Measurements from ENCODE around the gene HBA2. TPM values are rescaled to one million over a fixed set of nuclear protein-coding genes. Genes with fewer than 3 reads are reported as not detected.
"Not testable (repeated sequence)": the region's sequence is repeated elsewhere in the genome, so short reads cannot be mapped to it uniquely, and the experiment has no call there.

The HBA2 gene
- total RNA-seq, 3 donors from 2014 or later (not counting 1 experiment from before 2014, with no cell fraction given): 3.2 to 9.9 TPM; not detected in 1

DNA sequence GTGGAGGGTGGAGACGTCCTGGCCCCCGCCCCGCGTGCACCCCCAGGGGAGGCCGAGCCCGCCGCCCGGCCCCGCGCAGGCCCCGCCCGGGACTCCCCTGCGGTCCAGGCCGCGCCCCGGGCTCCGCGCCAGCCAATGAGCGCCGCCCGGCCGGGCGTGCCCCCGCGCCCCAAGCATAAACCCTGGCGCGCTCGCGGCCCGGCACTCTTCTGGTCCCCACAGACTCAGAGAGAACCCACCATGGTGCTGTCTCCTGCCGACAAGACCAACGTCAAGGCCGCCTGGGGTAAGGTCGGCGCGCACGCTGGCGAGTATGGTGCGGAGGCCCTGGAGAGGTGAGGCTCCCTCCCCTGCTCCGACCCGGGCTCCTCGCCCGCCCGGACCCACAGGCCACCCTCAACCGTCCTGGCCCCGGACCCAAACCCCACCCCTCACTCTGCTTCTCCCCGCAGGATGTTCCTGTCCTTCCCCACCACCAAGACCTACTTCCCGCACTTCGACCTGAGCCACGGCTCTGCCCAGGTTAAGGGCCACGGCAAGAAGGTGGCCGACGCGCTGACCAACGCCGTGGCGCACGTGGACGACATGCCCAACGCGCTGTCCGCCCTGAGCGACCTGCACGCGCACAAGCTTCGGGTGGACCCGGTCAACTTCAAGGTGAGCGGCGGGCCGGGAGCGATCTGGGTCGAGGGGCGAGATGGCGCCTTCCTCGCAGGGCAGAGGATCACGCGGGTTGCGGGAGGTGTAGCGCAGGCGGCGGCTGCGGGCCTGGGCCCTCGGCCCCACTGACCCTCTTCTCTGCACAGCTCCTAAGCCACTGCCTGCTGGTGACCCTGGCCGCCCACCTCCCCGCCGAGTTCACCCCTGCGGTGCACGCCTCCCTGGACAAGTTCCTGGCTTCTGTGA is 4.1 kb downstream of the HBA2 start, which contains the start of gene HBA1:
Gene HBA1, plus strand, starts transcription at position 204 of the 906 bp plus-strand sequence. Its CDS starts 37 bp downstream, at position 241.
- H3K36me3 ChIP-seq (ENCODE audit: control insufficient read depth, insufficient read depth, low read length); DNase-seq; H3K4me1 Mint-ChIP-seq; intact Hi-C loops (cut with micrococcal nuclease); H3K4me3 ChIP-seq (ENCODE audit: low read length); H3K36me3 Mint-ChIP-seq; H3K9me3 ChIP-seq (ENCODE audit: control insufficient read depth, insufficient read depth, low read length); H3K9me3 Mint-ChIP-seq; H3K27ac Mint-ChIP-seq; H3K27ac ChIP-seq (ENCODE audit: low read length): not testable (repeated sequence)
- H3K4me3 Mint-ChIP-seq: peak within 1 kb of the TSS; percentile 21
- H3K27me3 Mint-ChIP-seq (ENCODE audit: low read depth in 2 of 2): peaks cover 22 to 34% of the 10 kb centered on the region in 2 donors
- Histone ChIP-seq H3K4me1 (ENCODE audit: control insufficient read depth, insufficient read depth, low read length) (peaks cover 23% of the 10 kb centered on the region), H3K27me3 (ENCODE audit: control insufficient read depth, insufficient read depth, low read length) (peaks cover 32% of the 10 kb centered on the region)
- ATAC-seq: peak; percentile 30 to 44 (median 36)
- WGBS (ENCODE audit: insufficient coverage): 6% methylated on average over 39 of the region's 88 CpGs

DNA sequence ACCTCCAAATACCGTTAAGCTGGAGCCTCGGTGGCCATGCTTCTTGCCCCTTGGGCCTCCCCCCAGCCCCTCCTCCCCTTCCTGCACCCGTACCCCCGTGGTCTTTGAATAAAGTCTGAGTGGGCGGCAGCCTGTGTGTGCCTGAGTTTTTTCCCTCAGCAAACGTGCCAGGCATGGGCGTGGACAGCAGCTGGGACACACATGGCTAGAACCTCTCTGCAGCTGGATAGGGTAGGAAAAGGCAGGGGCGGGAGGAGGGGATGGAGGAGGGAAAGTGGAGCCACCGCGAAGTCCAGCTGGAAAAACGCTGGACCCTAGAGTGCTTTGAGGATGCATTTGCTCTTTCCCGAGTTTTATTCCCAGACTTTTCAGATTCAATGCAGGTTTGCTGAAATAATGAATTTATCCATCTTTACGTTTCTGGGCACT is 4.7 kb downstream of the HBA2 start:
- peak overlapping the region; percentile 21 for H3K4me3 Mint-ChIP-seq
- Histone ChIP-seq H3K27me3 (ENCODE audit: control insufficient read depth, insufficient read depth, low read length) (peaks cover 32% of the 10 kb centered on the region), H3K4me1 (ENCODE audit: control insufficient read depth, insufficient read depth, low read length) (peaks cover 25% of the 10 kb centered on the region), H3K36me3 (ENCODE audit: control insufficient read depth, insufficient read depth, low read length) (no peaks in the 10 kb centered on the region), H3K9me3 (ENCODE audit: control insufficient read depth, insufficient read depth, low read length) (no peaks in the 10 kb centered on the region), H3K27ac (ENCODE audit: low read length) (no peak overlapping the region), H3K4me3 (ENCODE audit: low read length) (no peak overlapping the region)
- H3K27me3 Mint-ChIP-seq (ENCODE audit: low read depth in 2 of 2): peaks cover 22 to 31% of the 10 kb centered on the region in 2 donors
- no peaks in the 10 kb centered on the region for H3K9me3 Mint-ChIP-seq
- no peaks in the 10 kb centered on the region for H3K36me3 Mint-ChIP-seq
- DNase-seq (no peak), ATAC-seq (no peak)
- H3K27ac Mint-ChIP-seq: no peak overlapping the region
- 17% methylated on average over 11 of the region's 13 CpGs for WGBS (ENCODE audit: insufficient coverage)
- intact Hi-C loops (cut with micrococcal nuclease): no loop called here
- TF ChIP-seq, protein P1, sequence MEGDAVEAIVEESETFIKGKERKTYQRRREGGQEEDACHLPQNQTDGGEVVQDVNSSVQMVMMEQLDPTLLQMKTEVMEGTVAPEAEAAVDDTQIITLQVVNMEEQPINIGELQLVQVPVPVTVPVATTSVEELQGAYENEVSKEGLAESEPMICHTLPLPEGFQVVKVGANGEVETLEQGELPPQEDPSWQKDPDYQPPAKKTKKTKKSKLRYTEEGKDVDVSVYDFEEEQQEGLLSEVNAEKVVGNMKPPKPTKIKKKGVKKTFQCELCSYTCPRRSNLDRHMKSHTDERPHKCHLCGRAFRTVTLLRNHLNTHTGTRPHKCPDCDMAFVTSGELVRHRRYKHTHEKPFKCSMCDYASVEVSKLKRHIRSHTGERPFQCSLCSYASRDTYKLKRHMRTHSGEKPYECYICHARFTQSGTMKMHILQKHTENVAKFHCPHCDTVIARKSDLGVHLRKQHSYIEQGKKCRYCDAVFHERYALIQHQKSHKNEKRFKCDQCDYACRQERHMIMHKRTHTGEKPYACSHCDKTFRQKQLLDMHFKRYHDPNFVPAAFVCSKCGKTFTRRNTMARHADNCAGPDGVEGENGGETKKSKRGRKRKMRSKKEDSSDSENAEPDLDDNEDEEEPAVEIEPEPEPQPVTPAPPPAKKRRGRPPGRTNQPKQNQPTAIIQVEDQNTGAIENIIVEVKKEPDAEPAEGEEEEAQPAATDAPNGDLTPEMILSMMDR (IDR thresholded peaks at IDR 0.05): no peak
- peaks cover 0 to 10% of the 10 kb centered on the region in 2 donors for H3K4me1 Mint-ChIP-seq

DNA sequence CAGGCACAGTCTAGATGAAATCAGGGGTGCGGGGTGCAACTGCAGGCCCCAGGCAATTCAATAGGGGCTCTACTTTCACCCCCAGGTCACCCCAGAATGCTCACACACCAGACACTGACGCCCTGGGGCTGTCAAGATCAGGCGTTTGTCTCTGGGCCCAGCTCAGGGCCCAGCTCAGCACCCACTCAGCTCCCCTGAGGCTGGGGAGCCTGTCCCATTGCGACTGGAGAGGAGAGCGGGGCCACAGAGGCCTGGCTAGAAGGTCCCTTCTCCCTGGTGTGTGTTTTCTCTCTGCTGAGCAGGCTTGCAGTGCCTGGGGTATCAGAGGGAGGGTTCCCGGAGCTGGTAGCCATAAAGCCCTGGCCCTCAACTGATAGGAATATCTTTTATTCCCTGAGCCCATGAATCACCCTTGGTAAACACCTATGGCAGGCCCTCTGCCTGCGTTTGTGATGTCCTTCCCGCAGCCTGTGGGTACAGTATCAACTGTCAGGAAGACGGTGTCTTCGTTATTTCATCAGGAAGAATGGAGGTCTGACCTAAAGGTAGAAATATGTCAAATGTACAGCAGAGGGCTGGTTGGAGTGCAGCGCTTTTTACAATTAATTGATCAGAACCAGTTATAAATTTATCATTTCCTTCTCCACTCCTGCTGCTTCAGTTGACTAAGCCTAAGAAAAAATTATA is 5.4 kb downstream of the HBA2 start:
- Mint-ChIP-seq H3K36me3 (no peaks in the 10 kb centered on the region), H3K4me1 (peaks cover 0 to 10% of the 10 kb centered on the region in 2 donors), H3K27ac (no peak overlapping the region), H3K4me3 (peak overlapping the region; percentile 21), H3K9me3 (no peaks in the 10 kb centered on the region), H3K27me3 (ENCODE audit: low read depth in 2 of 2) (peaks cover 22 to 31% of the 10 kb centered on the region in 2 donors)
- Histone ChIP-seq H3K27ac (ENCODE audit: low read length) (no peak overlapping the region), H3K4me1 (ENCODE audit: control insufficient read depth, insufficient read depth, low read length) (peaks cover 25% of the 10 kb centered on the region), H3K36me3 (ENCODE audit: control insufficient read depth, insufficient read depth, low read length) (no peaks in the 10 kb centered on the region), H3K27me3 (ENCODE audit: control insufficient read depth, insufficient read depth, low read length) (peaks cover 32% of the 10 kb centered on the region), H3K9me3 (ENCODE audit: control insufficient read depth, insufficient read depth, low read length) (no peaks in the 10 kb centered on the region), H3K4me3 (ENCODE audit: low read length) (no peak overlapping the region)
- ATAC-seq: no peak
- intact Hi-C loops (cut with micrococcal nuclease): no loop called here
- 68% methylated on average over 11 of the region's 11 CpGs for WGBS (ENCODE audit: insufficient coverage)
- DNase-seq: no peak
- TF ChIP-seq, protein P1 (IDR thresholded peaks at IDR 0.05): no peak

DNA sequence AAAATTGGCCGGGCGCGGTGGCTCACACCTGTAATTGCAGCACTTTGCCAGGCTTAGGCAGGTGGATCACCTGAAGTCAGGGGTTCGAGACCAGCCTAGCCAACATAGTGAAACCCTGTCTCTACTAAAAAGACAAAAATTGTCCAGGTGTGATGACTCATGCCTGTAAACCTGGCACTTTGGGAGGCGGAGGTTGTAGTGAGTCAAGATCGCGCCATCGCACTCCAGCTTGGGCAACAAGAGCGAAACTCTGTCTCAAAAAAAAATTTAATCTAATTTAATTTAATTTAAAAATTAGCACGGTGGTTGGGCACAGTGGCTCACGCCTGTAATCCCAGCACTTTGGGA is 6.0 kb downstream of the HBA2 start:
- Mint-ChIP-seq H3K4me3 (peak overlapping the region; percentile 21), H3K27ac (no peak overlapping the region), H3K36me3 (no peaks in the 10 kb centered on the region), H3K9me3 (no peaks in the 10 kb centered on the region), H3K4me1 (peaks cover 0 to 6% of the 10 kb centered on the region in 2 donors), H3K27me3 (ENCODE audit: low read depth in 2 of 2) (peaks cover 22 to 27% of the 10 kb centered on the region in 2 donors)
- WGBS (ENCODE audit: insufficient coverage): 82% methylated on average over 10 of the region's 11 CpGs
- Histone ChIP-seq H3K36me3 (ENCODE audit: control insufficient read depth, insufficient read depth, low read length) (no peaks in the 10 kb centered on the region), H3K27me3 (ENCODE audit: control insufficient read depth, insufficient read depth, low read length) (peaks cover 32% of the 10 kb centered on the region), H3K4me1 (ENCODE audit: control insufficient read depth, insufficient read depth, low read length) (peaks cover 25% of the 10 kb centered on the region), H3K9me3 (ENCODE audit: control insufficient read depth, insufficient read depth, low read length) (no peaks in the 10 kb centered on the region), H3K27ac (ENCODE audit: low read length) (no peak overlapping the region), H3K4me3 (ENCODE audit: low read length) (no peak overlapping the region)
- no peak for DNase-seq
- TF ChIP-seq, protein P1 (IDR thresholded peaks at IDR 0.05): no peak
- intact Hi-C loops (cut with micrococcal nuclease): no loop called here
- ATAC-seq: no peak
